ENCODE results near the gene TUBB4A.
"Not testable (repeated sequence)": the region's sequence is repeated elsewhere in the genome, so short reads cannot be mapped to it uniquely, and the experiment has no call there.

Gene TUBB4A

DNA sequence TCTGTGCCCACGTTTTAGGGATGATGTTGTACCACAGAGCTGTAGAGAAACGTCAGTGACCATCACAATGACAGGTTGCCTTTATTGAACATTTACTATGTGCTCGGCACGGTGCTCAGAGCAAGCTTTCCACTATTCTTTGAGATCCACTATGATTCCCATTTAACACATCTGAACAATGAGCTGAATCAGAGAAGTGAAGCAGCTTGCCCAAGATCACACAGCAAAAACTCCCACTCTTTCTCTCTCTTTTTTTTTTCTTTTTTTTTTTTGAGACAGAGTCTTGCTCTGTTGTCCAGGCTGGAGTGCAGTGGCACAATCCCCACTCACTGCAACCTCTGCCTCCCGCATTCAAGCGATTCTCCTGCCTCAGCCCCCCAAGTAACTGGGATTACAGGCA lies 20.6 kb upstream of the TUBB4A start:
- no peak for DNase-seq

DNA sequence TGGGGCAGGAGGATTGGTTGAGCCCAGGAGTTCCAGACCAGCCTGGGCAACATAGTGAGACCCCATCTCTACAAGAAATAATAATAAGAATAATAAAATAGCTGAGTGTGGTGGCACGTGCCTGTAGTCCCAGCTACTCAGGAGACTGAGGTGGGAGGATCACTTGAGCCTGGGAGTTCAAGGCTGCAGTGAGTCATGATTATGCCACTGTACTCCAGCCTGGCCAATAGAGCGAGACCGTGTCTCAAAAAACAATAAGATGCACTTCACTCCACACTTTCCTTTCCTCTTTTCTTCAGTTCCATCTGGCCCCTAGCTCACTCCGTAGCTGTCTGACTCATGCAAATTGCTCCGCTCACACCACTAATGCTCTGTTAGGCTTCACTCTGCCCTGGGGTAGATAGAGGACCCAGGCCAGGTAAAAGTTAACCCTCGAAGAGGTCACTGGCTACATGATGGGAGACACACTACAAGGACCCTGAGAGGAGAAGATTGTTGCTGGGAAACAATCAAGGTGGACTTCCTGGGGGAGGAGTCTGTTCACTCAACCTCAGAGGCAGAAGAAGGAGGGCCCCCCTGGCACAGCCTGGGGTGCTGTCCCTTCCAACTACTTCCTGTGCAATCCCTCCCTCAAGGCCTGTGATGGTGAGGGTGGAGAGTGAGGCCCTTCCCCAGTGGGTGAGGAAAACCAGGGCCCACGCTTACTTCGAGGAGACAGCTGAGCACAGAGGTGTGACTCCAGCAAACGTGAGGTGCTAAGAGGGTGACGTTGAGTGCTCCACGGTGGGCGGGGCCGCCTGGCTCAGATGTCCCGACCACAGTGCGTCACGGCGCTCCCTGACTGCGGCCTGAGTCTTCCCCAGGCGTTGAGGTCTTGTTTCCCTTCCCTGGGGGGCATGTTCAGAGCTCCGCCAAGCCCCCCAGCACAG lies 19.9 kb upstream of the TUBB4A start:
- DNase-seq, result no peak

DNA sequence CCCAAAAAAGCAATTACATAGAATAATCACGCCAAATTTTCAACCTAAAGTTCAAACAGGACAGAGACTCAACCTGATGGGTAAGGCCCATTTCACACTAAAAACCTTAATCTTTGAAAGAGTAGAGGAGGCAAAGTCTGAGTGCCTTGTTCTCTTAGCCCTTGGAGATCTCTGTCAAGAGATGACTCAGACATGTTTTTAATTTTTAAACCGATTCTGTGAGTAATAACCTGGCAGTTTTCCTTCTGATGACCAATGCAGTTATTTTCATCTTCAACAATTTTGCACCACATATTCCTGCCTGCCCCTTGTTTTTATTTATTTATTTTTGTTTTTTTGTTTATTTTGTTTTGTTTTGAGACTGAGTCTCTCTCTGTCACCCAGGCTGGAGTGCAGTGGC lies 17.2 kb upstream of the TUBB4A start:
- DNase-seq, result no peak

DNA sequence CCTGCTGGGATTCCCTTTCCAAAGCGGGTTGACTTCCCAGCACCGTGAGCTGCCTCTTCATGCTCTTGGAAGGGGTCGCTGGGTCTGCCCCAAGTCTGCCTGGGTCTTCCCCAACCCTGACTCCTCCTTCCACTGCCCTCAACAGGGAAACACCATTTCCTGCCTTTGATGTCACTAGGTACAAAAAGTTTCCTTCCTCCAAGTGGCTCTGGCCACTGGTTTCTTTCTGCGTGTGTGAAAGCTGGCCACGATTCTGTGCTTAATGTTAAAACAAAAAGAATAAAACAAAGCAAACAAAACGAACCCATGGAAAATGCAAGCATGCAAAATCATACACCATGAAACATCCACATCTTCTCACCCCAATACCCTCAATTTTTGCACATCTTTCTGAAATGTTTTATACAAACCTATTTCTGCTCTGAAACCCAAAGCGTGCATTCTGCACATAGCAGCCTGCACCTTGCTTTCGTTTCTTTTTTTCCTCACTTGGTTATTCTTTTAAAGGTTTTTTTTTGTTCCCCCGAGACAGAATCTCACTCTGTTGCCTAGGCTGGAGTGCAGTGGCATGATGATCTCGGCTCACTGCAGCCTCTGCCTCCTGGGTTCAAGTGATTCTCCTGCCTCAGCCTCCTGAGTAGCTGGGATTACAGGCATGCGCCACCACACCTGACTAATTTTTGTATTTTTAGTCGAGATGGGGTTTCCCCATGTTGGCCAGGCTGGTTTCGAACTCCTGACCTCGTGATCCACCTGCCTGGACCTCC lies 16.2 kb upstream of the TUBB4A start:
- DNase-seq, result no peak

DNA sequence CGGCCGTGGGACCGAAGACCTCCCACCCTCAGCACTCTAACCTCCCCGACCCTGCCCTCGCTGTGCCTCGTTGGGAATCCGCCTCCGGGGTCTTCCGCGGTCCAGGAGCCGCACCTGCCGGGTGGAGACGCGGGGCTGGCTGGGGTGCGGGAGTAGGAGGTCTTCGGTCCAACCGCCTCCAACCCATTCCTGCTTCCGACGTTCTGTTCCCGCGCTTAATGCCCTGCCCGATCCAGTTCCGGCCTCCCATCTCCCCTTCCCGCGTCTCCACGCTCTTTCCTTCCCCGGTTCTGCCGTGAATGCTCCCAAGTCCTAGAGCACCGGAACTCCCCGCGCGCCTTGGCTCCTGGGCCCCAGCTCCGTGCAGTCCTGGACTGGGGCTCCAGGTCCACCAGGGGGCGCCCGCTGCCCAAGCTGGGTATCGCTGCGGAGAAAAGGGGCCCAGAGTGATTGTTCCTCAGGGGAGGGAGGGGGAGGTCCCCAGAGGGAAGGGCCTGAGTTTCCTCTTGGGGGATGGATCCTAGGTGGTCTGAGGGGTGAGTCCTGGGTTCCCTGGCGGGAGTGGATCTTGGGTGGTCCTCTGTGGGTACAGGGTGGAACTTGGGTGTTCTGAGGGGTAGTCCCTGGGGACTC lies 14.7 kb upstream of the TUBB4A start:
- no peak for DNase-seq

DNA sequence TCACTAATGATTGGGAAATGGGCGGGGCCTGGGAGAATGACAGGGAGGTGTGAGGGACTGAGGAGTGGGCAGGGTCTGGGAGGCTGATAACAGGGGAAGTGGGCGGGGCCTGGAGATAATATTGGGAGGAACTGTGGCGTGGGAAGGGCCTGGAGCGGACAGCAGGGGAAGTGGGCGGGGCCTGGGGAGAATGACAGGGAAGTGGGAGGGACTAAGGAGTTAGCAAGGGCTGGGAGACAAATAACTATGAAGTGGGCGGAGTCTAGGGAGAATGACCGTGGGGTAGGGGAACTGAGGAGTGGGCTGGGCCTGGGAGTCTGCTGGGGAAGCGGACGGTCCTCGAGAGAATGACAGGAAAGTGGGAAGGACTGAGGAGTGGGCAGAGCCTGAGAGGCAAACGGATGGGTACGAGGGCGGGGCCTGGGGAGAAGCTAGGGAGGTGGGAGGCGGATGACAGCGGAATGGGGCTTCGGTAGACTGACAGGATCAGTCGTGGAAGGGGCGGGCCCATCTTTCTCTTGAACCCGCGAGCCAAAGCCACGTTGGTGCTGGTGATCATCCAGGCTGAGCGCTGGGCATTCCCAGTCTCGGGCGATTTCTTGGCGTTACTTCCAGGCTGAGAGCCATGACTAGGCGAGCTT lies 14.0 kb upstream of the TUBB4A start:
- no peak for DNase-seq

DNA sequence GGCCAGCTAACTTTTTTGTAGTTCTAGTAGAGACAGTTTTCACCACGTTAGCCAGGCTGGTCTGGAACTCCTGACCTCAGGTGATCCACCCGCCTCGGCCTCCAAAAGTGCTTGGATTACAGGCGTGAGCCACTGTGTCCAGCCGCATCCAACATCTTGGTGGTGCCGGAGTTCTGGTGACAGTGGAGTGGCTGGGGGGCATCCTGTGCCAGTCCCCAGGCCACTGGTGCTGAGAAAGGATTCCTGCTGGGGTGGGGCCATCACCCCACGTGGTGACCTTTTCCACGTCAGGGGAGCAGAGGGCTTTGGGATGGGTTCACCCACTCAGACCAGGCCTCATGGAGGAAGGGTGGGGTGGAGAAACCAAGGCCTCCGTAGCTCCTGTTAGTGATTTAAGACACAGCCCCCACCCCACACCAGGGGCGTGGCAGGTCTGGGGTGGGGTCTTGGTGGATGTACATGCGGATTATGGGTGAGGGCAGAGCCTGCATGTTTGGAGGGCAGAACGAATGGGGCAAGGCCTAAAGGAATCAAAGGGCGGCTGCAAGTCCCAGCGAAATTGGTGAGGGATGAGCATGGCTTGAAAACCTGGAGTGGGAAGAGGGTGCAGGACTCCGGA lies 12.9 kb upstream of the TUBB4A start:
- DNase-seq, result no peak

DNA sequence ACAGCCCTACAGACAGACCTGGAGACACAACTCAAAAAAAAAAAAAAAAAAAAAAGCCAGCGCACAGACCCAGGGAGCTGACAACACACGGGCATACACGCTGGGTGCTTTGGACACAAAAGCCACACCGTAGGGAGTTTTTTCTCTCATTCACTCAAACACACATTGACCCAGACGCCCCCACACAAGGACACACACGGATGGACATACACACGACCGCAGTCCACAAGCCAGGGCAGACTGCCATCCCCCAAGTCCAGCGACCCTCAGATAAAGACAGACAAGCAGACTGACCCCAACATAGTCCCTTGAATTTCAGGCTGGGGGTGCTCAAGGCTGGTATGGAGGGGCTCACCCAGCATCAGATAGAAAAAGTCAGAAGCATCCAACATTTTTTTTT lies 12.0 kb upstream of the TUBB4A start:
- no peak for DNase-seq

DNA sequence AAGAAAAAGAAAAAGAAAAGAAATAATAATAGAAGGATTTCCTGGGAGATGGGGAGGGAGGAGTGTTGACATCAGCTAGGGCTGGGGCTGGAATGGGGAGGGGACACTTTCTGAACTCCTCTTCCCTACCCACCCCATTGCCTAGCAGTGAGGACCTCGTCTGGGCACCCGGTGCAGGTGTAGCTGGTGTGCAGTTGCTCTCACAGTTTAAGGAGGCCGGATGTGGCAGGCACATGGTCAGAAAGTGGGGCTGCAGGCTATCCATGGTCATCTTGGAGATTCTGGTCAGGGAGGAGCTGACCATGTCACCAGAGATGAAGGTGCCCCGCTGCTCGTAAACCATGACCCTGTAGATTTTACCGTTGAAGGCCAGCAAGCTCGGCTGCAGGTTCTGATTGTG lies 8.5 kb upstream of the TUBB4A start:
- DNase-seq, result no peak

DNA sequence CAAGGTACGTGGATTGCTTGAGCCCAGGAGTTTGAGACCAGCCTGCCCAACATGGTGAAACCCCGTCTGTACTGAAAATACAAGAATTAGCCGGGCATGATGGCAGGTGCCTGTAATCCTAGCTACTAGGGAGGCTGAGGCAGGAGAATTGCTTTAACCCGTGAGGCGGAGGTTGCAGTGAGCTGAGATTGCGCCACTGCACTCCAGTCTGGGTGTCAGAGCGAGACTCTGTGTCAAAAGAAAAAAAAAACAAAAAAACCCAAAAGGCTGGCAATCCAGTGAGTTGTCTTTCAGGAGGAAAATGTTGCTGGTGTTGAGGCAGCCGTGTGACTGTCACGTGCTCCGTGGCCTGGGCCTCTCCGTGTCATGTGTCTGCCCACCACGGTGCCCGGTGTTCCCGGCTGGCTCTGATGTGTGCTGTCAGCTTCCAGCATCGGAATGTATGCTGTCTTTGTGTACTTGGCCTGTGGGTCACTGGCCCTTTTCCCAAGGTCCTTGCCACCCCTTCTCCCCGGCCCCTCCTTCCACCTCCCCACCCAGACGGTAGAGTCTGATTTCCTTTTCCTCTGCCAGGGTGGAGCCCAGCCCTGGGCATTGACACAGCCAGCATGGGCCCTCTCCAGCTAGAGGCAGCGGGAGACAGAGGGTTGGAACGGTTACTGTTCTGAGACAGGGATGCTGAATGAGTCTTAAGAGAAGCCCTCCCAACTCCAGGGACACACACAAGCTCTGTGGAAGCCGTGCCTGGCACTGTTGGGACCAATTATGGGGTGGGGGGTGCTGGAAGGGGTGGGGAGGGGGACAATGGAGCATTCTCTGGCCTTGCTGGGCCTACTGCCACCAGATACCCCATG lies 7.2 kb upstream of the TUBB4A start:
- no peak for DNase-seq

DNA sequence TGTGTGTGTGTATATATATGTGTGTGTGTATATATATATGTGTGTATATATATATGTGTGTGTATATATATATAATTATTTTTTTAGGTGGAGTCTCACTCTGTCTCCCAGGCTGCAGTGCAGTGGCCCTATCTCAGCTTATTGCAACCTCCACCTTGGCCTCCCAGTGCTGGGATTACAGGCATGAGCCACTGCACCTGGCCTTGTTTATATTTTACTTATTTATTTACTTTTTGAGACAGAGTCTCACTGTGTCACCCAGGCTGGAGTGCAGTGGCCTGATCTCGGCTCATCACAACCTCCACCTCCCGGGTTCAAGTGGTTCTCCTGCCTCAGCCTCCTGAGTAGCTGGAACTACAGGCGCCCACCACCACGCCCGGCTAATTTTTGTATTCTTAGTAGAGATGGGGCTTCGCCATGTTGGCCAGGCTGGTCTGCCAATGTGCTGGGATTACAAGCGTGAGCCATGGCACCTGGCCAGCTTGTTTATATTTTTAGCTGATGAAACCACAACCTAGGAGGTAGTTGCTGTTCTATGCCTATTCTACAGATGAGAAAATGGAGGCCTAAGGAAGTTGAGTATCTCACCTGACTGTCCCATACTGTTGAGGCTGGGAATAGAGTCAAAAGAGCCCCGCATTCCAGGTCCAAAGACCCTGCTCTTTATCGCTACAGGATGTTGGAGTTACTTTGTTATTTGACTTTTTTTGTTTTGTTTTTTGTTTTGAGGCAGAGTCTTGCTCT lies 6.1 kb upstream of the TUBB4A start:
- DNase-seq, result not testable (repeated sequence)

DNA sequence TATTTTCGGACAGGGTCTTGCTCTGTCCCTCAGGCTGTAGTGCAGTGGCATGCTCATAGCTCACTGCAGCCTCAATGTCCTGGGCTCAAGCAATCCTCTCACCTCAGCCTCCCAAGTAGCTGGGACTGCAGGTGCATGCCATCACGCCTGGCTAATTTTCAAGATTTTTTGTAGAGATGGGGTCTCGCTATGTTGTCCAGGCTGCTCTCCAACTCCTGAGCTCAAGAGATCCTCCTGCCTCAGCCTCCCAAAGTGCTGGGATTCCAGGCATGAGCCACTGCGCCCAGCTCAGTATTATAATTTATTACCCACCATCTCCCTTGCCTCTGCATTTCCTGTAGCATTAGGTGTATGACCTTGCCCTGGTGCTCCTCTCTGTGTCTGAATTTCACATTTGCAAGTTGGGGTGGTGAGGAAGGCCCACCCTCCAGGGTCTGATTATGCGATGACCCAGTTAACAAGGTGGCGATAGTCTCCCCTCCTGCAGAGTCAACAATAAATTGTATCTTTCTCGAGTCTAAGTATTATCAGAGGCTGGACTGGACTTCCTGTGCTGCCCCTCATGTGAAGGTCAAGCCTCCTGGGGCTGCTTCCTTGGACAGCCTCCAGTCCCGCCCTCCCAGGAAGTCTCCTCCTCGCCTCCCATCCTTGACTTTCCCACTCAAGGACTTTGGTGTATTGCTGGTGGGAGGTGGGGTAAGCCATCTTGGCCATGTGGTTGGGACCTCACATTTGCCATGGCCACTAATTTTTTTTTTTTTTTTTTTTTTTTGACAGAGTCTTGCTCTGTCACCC lies 1.5 kb upstream of the TUBB4A start:
- DNase-seq, result no peak

DNA sequence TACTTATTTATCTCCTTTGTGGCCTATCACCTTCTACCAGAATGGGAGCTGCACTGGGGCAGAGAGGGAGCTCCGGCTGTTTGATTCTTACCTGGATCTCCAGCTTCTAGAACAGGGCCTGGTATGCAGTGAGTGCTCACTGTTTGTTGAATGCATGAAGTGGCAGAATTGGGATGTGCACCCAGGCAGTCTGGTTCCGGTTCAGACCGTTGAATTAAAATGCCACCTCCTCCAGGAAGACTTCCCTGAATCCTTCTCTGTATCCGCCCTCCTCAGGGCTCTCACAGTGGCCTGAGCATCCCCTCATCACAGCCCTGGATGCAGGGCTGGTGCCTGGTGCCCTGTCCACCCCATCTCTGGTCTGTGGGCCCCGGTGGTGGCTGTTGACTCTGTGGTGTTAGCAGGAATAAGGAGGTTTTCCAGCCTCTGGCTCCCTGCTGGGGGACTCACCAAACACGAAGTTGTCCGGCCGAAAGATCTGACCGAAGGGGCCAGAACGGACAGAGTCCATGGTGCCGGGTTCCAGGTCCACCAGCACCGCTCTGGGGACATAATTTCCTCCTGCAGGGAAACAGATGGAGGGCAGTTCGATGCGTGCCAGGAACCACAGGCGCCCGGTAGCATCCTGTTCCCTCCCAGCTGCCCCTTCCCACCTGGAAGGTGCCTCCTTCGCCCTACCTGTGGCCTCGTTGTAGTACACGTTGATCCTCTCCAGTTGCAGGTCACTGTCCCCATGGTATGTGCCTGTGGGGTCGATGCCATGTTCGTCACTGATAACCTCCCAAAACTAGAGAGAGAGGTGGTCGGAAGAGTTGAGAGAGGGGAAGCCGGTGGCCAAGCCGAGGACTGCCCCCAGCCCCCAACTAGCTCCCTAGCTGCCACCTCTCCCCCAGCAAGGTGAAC lies 1.0 kb downstream of the TUBB4A start:
- no peak for DNase-seq

DNA sequence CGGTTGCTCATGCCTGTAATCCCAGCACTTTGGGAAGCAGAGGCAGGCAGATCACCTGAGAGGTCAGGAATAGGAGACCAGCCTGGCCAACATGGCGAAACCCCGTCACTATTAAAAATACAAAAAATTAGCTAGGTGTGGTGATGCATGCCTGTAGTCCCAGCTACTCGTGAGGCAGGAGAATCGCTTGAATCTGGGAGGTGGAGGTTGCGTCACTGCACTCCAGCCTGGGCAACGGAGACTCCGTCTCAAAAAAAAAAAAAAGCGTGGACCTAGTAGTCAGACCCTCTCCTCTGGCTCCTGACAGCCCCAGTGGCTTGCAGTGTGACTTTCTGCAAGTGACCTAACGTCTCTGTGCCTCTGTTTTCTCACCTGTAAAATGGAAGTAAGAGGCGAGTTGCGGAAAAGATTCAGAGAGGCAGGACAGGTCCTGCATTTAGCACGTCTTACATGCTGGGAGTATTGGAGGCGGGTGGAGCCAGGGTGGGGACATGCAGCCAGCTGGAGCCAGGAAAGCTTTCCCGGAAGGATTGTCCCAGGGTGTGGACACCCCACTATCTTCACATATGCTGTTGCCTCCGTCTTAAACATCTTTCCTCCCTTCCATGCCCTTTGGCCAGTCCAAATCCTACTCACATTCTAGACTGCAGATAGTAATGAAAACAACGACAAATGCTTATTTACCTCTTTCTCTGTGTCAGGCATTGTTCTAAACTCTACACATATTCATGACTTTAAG lies 2.9 kb downstream of the TUBB4A start:
- DNase-seq, result no peak

DNA sequence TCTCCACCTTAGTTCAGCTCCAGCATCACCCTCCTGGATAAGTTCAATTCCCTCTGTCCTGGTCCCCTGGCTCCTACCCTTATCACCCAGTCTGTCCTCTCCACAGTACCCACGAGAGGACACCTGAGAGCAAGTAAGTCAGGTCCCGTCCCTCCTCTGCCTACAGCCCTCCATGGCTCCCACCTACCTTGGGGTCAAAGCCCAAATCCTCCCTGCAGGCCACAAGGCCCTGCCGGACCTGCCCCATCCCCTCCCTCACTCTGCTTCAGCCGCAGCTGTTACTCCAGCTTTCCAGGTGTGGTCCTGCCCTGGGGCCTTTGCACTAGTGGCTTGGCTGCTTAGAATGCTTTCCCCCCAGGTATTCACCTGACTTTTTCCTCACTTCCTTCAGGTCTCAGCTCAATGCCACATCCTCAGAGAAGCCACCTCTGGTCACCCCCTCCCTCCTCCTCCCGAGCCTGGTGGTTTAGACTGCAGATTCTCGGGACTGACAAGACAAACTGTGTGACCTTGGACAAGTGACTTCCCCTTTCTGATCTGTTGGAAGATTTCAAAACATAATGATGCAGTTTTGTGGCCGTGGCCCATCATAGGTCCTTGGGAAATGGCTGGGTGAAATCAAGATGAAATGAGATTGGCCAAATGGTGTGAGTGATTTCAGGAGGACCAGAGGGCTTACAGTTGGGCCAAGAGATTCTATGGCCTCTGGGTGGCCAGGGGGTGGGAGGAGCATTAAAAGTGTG lies 3.6 kb downstream of the TUBB4A start:
- DNase-seq, result no peak

DNA sequence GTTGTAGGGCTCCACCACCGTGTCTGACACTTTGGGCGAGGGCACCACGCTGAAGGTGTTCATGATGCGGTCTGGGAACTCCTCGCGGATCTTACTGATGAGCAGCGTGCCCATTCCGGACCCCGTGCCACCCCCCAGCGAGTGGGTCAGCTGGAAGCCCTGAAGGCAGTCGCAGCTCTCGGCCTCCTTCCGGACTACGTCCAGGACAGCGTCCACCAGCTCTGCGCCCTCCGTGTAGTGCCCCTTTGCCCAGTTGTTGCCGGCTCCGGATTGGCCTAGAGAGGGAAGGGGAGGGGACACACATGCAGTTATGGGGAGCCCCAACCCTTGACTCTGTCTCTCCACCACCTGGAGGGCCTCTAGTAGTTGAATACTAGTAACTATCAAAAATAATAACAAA lies 6.2 kb downstream of the TUBB4A start:
- no peak for DNase-seq

DNA sequence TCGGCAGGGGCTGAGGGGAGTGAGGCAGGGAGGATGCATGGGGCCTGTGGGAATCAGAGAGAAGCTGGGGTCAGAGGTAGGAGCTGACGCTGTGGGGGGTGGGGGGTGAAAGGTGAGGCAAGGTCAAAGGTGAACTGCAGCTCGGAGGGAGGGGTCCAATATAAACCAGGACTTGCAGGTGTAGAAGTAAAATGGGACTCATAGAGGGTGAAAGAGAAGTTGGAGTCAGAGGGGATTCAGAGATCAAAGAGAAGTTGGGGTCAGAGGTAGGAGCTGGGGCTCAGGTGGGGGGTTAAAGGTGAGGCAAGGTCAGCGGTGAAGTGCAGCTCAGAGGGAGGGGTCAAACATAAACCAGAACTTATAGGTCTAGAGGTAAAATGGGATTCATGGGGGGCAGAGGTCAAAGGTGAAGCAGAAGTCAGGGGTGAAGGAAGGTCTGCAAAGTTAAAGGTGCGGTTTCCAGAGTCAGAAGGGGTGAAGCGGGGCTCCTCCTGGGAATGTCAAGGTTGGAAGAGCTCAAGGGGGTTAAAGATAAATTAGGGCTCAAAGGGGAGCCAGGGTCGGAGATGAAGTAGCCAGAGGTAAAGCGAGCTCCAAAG lies 7.6 kb downstream of the TUBB4A start:
- no peak for DNase-seq

Measured in NCI-H2107 (cell line).